Measurements from ENCODE around the gene ZC3H6.

ZC3H6 gene

GRCh38 chr2:112251271-112251670 is 24.1 kb upstream of the ZC3H6 start:
- no peaks in the 10 kb centered on the region for H3K4me1 ChIP-seq (ENCODE audit: insufficient read depth, insufficient read length)
- peaks cover 39% of the 10 kb centered on the region for H3K36me3 ChIP-seq (ENCODE audit: insufficient read depth, insufficient read length, low read length)
- H3K27me3 ChIP-seq (ENCODE audit: insufficient read depth, insufficient read length), result no peaks in the 10 kb centered on the region
- DNase-seq (ENCODE audit: low read depth, low spot score), result no peak
- TF ChIP-seq SUZ12 (IDR thresholded peaks at IDR 0.05; ENCODE audit: extremely low read depth, insufficient read depth, insufficient read length), result no peak
- TF ChIP-seq YY1 (IDR thresholded peaks at IDR 0.05; ENCODE audit: insufficient read depth, insufficient read length), result no peak
- no peak for TF ChIP-seq ZNF274 (IDR thresholded peaks at IDR 0.05; ENCODE audit: low read depth, low read length)
- peaks cover 2% of the 10 kb centered on the region for H3K9me3 ChIP-seq (ENCODE audit: insufficient read depth, low read length)
- no peak overlapping the region for H3K4me3 ChIP-seq (ENCODE audit: insufficient read length, low read depth)
- no peak overlapping the region for H3K9ac ChIP-seq (ENCODE audit: insufficient read length, low read depth)

GRCh38 chr2:112253261-112253815 is 22.1 kb upstream of the ZC3H6 start:
- no peak overlapping the region for H3K4me3 ChIP-seq (ENCODE audit: insufficient read length, low read depth)

GRCh38 chr2:112254466-112255240 is 20.7 kb upstream of the ZC3H6 start, which contains the start of gene ZC3H8:
Gene ZC3H8, minus strand, starts transcription at chr2:112255042. Its CDS starts 61 bp downstream, at chr2:112254981.
- peak; percentile 88 for DNase-seq (ENCODE audit: low read depth, low spot score)
- H3K4me3 ChIP-seq (ENCODE audit: insufficient read length, low read depth), result peak within 1 kb of the TSS; percentile 63
- H3K9ac ChIP-seq (ENCODE audit: insufficient read length, low read depth), result peak within 1 kb of the TSS; percentile 34
- H3K9me3 ChIP-seq (ENCODE audit: insufficient read depth, low read length), result no peaks in the 10 kb centered on the region
- H3K4me1 ChIP-seq (ENCODE audit: insufficient read depth, insufficient read length), result no peaks in the 10 kb centered on the region
- H3K27me3 ChIP-seq (ENCODE audit: insufficient read depth, insufficient read length), result no peaks in the 10 kb centered on the region
- peaks cover 11% of the 10 kb centered on the region for H3K36me3 ChIP-seq (ENCODE audit: insufficient read depth, insufficient read length, low read length)
- TF ChIP-seq YY1 (IDR thresholded peaks at IDR 0.05; ENCODE audit: insufficient read depth, insufficient read length), result no peak
- no peak for TF ChIP-seq SUZ12 (IDR thresholded peaks at IDR 0.05; ENCODE audit: extremely low read depth, insufficient read depth, insufficient read length)

More at GRCh38 chr2:112253261-112253815, 22.1 kb upstream of the ZC3H6 start:
- Histone ChIP-seq H3K9ac (ENCODE audit: insufficient read length, low read depth) (no peak overlapping the region), H3K9me3 (ENCODE audit: insufficient read depth, low read length) (no peaks in the 10 kb centered on the region), H3K27me3 (ENCODE audit: insufficient read depth, insufficient read length) (no peaks in the 10 kb centered on the region), H3K36me3 (ENCODE audit: insufficient read depth, insufficient read length, low read length) (peaks cover 22% of the 10 kb centered on the region), H3K4me1 (ENCODE audit: insufficient read depth, insufficient read length) (no peaks in the 10 kb centered on the region)
- TF ChIP-seq ZNF274 (IDR thresholded peaks at IDR 0.05; ENCODE audit: low read depth, low read length) (no peak), YY1 (IDR thresholded peaks at IDR 0.05; ENCODE audit: insufficient read depth, insufficient read length) (no peak), SUZ12 (IDR thresholded peaks at IDR 0.05; ENCODE audit: extremely low read depth, insufficient read depth, insufficient read length) (no peak)
- no peak for DNase-seq (ENCODE audit: low read depth, low spot score)

GRCh38 chr2:112255875-112256274 is 19.5 kb upstream of the ZC3H6 start:
- H3K9ac ChIP-seq (ENCODE audit: insufficient read length, low read depth), result no peak overlapping the region
- TF ChIP-seq YY1 (IDR thresholded peaks at IDR 0.05; ENCODE audit: insufficient read depth, insufficient read length) (no peak), ZNF274 (IDR thresholded peaks at IDR 0.05; ENCODE audit: low read depth, low read length) (no peak), SUZ12 (IDR thresholded peaks at IDR 0.05; ENCODE audit: extremely low read depth, insufficient read depth, insufficient read length) (no peak)
- H3K36me3 ChIP-seq (ENCODE audit: insufficient read depth, insufficient read length, low read length), result peaks cover 6% of the 10 kb centered on the region
- H3K9me3 ChIP-seq (ENCODE audit: insufficient read depth, low read length), result no peaks in the 10 kb centered on the region
- no peaks in the 10 kb centered on the region for H3K4me1 ChIP-seq (ENCODE audit: insufficient read depth, insufficient read length)
- H3K4me3 ChIP-seq (ENCODE audit: insufficient read length, low read depth), result no peak overlapping the region
- no peaks in the 10 kb centered on the region for H3K27me3 ChIP-seq (ENCODE audit: insufficient read depth, insufficient read length)
- no peak for DNase-seq (ENCODE audit: low read depth, low spot score)

DNA sequence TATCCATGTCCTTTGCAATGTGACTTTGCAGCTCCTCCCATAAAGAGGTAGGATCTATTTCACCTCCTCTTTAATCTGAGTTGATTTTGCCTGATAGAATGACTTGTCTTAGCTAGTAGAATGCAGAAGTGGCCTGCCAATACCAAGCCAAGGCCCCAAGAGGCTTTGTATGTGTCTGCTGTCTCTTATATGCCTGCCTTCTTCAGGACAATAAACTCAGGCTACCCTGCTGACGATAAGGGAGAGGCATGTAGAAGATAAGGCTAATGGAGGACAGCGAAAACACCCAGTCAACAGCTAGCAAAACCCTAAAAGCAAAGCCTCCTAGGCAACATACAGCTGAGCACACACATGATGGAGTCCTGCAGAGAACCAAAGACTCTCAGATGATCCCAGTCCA is 18.7 kb upstream of the ZC3H6 start:
- no peaks in the 10 kb centered on the region for H3K4me1 ChIP-seq (ENCODE audit: insufficient read depth, insufficient read length)
- H3K4me3 ChIP-seq (ENCODE audit: insufficient read length, low read depth), result no peak overlapping the region
- H3K27me3 ChIP-seq (ENCODE audit: insufficient read depth, insufficient read length), result no peaks in the 10 kb centered on the region
- H3K9me3 ChIP-seq (ENCODE audit: insufficient read depth, low read length), result no peaks in the 10 kb centered on the region
- TF ChIP-seq YY1 (IDR thresholded peaks at IDR 0.05; ENCODE audit: insufficient read depth, insufficient read length) (no peak), SUZ12 (IDR thresholded peaks at IDR 0.05; ENCODE audit: extremely low read depth, insufficient read depth, insufficient read length) (no peak), ZNF274 (IDR thresholded peaks at IDR 0.05; ENCODE audit: low read depth, low read length) (no peak)
- no peak for DNase-seq (ENCODE audit: low read depth, low spot score)
- peaks cover 2% of the 10 kb centered on the region for H3K36me3 ChIP-seq (ENCODE audit: insufficient read depth, insufficient read length, low read length)
- no peak overlapping the region for H3K9ac ChIP-seq (ENCODE audit: insufficient read length, low read depth)

DNA sequence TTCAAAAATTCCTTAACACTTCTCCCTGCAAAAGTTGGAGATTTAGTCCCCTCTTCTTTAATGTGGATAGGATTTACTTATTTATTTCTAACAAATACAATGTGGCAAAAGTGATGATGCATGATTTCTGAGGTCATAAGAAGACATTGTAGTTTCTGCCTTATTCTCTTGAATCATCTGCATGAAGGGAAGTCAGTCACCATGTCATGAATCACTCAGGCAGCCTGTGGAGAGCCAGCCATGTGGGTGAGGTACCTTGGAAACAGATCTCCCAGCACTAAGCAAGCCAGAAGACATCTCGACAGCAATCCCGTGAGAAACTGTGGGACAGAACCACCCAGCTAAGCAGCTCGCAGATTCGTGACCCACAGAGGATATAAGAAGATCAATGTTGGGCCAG is 17.8 kb upstream of the ZC3H6 start:
- Histone ChIP-seq H3K9ac (ENCODE audit: insufficient read length, low read depth) (no peak overlapping the region), H3K36me3 (ENCODE audit: insufficient read depth, insufficient read length, low read length) (no peaks in the 10 kb centered on the region), H3K9me3 (ENCODE audit: insufficient read depth, low read length) (peaks cover 6% of the 10 kb centered on the region; the same call in 1 of the 2 replicates), H3K27me3 (ENCODE audit: insufficient read depth, insufficient read length) (no peaks in the 10 kb centered on the region), H3K4me3 (ENCODE audit: insufficient read length, low read depth) (no peak overlapping the region), H3K4me1 (ENCODE audit: insufficient read depth, insufficient read length) (no peaks in the 10 kb centered on the region)
- DNase-seq (ENCODE audit: low read depth, low spot score), result no peak
- TF ChIP-seq ZNF274 (IDR thresholded peaks at IDR 0.05; ENCODE audit: low read depth, low read length) (no peak), SUZ12 (IDR thresholded peaks at IDR 0.05; ENCODE audit: extremely low read depth, insufficient read depth, insufficient read length) (no peak), YY1 (IDR thresholded peaks at IDR 0.05; ENCODE audit: insufficient read depth, insufficient read length) (no peak)

DNA sequence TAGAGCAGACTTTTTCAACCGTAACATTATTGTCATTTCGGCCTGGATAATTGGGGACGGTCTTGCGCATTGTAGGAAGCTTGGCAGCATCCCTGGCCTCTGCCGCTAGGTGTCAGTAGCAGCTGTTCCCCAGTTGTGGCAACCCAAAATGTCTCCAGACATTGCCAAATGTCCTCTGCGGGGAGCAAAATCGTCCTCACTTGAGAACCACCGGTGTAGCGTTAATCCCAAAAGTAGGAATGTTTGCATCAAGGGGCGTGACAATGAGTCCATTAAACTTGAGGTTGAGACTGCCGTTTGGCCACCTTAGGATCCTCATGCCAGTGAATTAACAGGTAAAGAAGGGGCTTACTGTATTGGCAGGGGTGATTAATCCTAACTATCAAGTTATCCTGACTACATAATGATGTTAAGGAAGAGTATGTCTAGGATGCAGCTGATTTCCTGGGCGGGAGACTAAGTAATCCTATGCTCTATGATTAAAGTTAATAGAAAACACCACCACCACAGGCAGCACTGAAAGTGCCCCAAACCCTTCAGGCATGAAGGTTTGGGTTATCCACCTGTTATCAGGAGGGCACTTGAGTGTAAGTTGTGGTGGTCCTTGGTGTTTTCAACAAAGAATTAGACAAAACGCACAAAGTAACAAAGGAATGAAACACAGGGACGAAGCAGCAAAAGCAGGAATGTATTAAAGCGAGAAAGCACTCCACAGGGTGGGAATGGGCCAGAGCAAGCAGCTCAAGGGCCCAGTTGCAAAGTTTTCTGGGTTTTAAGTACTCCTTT is 15.7 kb upstream of the ZC3H6 start:
- peak; percentile 50 for TF ChIP-seq YY1 (IDR thresholded peaks at IDR 0.05; ENCODE audit: insufficient read depth, insufficient read length)
- TF ChIP-seq SUZ12 (IDR thresholded peaks at IDR 0.05; ENCODE audit: extremely low read depth, insufficient read depth, insufficient read length), result no peak
- no peak overlapping the region for H3K9ac ChIP-seq (ENCODE audit: insufficient read length, low read depth)

More for the DNA sequence above, 15.7 kb upstream of the ZC3H6 start:
- peak; percentile 80 for DNase-seq (ENCODE audit: low read depth, low spot score)
- Histone ChIP-seq H3K9me3 (ENCODE audit: insufficient read depth, low read length) (peaks cover 13% of the 10 kb centered on the region), H3K4me1 (ENCODE audit: insufficient read depth, insufficient read length) (no peaks in the 10 kb centered on the region), H3K4me3 (ENCODE audit: insufficient read length, low read depth) (no peak overlapping the region), H3K36me3 (ENCODE audit: insufficient read depth, insufficient read length, low read length) (no peaks in the 10 kb centered on the region), H3K27me3 (ENCODE audit: insufficient read depth, insufficient read length) (no peaks in the 10 kb centered on the region)
